GM21786 (cell line): ENCODE measurements around the gene KDM7A.
A peak's percentile ranks its signal among the peaks of the same experiment; 100 is the strongest.

ENCODE experiments used
- ATAC-seq: cut with Tn5 transposase; IDR thresholded peaks from one replicate; pipeline ENCODE4 v1.9.1; 2021; ENCODE audit not compliant: unreplicated experiment

Gene KDM7A

DNA sequence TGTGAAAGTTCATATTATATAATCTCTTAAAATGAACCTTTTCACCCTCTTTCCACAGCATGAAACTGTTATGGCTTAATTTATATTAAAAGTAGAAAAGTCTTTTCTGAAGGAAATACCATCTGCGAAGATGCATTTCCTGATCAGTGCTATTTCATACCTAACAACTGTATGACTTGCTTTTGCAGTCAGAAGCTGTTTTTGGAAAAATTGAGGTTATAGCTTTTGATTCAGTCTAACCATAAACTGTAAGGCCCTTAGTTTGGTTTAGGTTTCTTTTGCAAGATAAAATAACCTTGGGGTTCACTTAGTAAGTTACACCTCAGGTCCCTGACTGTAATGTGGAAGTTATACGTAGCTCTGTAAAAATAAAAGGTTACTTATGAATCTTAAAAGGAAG is 91.3 kb downstream of the KDM7A start:
- no peak for ATAC-seq

DNA sequence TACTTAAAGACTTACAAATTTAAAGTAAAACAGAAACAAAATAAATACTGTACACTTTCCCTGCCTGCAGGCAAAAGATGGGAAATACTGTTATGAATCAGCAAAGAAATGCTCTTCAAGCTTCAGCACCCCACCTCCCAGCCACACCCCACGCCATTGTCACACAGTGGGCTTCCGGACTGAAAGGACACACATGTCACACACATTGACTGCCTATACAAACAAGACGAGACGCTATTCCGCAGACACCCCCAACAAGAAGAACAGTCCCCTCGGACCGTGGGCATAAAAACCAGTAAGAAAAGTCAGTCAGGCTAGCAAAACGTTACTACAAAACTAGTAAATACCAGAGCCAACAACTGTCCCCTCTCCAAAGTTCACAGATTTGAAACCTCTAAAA is 91.8 kb downstream of the KDM7A start:
- peak; percentile 91 for ATAC-seq

DNA sequence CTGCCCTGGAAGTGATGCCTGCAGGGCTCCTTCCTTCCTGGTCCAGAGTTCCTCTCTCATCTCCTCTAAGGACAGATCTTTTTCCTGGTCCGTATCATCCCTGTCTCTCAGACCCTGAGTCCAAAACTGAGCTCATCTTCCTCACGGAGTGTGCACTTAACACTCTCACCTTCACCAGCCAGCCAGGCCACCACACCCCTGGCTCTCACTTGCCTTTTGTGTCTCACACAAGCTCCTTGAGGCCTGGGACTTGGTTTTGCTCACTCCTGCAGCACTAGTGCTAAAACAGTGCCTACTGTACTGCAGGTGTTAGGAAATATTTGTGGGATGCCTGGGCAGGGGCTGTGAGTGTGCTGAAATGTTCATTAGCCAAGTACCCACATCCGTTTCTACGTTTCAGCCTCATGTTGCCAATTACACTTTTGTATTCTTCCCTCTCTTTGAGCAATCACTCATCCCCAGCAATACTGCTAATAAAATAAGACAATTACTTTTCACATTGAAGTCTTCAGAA is 92.6 kb downstream of the KDM7A start:
- no peak for ATAC-seq

DNA sequence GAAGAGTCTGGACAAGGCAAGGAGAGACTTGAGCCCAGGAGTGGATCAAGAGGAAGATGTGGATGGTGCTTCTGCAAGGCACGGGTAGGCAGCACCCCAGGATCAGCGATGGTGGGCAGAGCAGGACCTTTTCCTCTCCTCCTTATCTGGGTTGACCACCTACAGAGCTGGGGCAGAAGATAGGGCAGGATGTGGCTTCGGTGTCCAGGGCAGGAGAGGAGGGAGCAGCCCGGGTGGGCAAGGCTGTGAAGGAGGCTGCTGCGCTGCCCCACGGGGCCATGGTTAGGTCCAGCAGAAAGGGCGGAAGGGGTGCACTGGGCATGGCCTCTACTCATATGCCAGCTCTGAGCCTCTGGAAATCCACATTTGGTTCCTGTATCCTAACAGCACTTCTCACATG is 94.0 kb downstream of the KDM7A start:
- no peak for ATAC-seq

DNA sequence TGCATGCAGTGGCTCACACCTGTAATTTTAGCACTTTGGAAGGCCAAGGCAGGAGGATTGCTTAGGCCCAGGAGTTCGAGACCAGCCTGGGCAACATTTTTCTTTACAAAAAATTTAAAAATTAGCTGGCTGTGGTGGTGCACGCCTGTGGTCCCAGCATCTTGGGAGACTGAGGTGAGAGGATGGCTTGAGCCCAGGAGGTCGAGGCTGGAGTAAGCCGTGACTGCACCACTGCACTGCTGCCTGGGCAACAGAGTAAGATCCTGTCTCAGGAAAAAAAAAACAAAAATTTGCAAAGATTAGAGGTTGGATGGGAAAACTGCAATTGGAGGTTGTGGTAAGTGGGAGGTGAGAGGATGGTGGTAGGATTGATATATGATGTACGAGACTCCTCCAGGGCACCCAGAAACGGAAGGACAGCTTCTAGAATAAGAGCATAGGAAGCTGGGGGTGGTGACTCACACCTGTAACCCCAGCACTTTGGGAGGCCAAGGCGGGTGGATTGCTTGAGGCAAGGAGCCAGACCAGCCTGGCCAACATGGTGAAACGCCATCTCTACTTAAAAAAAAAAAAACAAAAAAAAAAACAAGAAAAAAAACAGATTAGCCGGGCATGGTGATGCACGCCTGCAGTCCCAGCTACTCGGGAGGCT is 94.9 kb downstream of the KDM7A start:
- no peak for ATAC-seq

DNA sequence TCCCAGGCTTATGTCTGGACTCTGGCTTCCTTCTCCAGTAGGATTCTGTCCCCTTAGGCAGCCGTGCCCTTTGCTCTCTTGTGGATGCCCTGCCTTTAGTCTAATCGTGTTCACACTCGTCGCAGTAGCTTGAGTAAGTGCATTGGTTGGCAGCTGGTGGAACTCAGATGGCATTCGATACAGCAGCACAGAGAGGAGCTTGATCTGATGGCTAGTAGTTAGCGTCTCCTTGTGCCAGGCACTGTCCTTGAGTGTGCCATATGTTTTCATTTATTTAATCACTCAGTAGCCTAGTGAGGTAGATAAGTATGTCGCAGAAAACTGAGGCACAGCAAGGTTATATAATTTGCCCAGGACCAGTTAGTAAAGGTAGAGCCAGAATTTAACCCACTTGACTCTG is 95.9 kb downstream of the KDM7A start:
- ATAC-seq = no peak

DNA sequence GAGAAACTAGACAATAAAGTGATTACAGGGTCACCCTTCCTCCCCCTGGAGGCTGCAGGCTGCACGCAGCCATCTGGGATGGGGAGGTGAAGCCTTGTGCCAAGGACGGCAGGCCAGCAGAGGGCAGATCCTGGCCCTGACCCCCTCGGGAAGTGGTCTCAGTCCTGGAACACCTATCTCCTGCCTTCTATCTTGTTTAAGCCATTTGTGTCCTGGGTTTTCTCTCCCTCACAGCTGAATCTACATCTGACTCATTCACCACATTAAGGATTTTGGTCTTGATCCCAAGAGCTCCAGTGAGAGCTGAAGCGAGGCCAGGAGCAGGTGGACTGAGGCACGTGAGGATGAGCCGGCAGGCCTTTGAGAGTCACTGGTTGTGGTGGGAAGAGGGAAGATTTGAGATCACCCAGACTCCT is 97.7 kb downstream of the KDM7A start:
- no peak for ATAC-seq

DNA sequence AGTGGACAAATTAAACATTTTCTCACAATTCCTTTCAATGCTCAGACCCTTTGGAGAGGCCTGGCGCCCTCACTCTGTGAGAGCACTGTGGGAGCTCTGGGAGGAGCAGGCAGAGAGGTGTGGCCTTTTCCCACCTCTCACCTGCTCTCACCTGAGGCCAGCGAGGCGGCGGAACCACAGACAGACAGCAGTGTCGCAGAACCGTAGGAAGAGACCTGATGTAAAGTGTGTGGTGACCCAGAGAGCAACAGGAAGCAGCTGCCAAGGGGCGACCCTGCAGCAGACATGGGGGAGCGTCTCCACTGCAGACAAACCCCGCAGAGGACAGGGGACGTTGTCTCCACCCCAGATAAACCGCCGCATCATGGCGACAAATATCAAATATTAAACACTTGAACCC is 98.4 kb downstream of the KDM7A start:
- ATAC-seq = no peak

DNA sequence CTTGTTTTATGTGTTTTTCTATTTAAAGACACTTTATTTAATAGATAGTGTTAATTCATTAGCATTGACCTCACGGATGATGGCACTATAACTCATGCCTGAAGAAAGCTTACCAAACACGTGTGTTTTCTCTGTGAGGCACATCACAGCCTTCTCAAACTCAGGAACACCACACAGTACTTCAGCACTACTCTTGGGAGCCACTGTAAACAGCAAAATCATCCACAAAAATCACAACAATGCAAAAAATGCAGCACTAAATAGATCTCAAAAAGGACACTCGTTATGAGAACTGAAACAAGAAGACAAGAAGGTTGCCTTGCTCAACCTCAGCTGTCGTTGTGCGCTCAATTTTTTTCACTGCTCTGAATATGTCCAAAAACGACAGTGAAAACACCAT is 102.0 kb downstream of the KDM7A start:
- no peak for ATAC-seq

DNA sequence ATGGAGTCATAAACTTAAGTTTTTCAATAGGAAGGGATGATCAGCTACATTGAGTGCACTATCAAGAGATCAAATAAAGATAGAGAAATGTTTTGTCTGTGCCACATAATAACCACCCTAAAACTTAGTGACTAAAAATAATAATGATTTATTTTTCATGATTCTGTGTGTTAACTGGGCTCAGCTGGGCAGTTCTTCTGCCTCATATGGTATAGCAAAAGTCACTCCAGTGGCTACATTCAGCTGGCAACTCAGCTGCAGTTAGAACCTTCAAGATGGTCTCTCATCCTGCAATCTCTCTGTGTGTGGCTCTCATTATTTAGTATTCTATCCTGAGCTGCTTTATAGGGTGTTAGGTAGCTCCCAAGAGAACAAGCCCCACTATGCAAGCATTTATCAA is 106.2 kb downstream of the KDM7A start:
- no peak for ATAC-seq

DNA sequence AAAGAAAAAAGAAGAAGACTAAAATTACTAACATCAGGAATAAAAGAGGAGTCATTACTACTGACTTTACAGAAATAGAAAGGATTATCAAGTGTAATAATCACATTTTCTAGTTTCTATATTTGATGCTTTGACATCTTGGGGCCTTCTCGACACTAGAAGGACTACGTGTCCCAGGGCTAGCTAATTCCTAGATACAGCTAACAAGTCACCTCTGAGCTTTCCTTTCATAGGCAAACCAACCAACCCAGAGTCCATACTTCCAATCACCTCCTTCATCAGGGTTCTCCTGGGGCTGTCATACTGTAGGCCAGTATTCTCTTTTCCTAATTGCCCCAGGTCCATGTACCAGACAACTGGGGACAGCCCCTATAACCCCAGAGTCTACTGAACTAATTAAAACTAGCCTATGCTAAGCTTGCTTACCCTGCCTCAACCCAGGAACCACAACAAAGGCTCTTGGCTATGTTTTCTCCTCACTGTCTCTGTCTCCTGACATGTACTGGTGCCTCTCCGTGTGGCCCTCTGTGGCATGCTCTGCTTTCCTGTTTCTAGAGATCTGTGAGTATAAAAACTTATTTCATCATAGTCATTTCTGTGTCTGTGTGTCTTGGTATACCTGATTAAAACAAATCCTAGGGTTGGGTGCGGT is 107.4 kb downstream of the KDM7A start:
- no peak for ATAC-seq

DNA sequence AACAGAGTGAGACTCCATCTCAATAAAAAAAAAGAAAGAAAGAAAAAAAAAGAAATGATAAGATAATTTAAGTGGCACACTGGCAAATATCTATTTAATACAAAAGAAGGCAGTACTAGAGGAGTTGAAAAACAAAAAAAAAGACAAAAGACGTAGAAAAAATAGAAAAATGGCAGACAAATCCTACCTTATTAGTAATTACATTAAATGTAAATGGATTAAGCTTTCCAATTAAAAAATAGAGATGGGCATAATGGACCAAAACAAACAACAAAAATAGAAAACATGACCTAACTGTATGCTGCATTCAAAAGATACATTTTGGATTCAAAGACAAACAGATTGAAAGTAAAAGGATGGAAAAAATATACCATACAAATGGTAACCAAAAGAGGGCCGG is 108.8 kb downstream of the KDM7A start:
- ATAC-seq = no peak

DNA sequence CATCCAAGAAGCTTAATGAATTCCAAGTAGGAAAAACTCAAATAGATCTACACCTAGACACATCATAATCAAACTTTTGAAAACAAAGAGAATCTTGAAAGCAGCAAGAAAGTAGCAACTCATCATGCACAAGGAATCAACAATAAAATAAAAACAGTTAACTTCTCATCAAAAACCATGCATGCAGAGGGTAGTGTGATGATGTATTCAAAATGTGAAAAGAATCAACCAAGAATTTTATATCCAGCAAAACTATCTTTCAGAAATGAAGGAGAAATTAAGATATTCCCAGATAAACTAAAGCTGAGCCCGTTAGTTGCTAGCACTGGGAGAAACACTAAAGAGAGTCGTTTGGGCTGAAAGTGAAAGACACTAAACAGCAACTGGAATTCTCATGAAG is 109.7 kb downstream of the KDM7A start:
- ATAC-seq = no peak

DNA sequence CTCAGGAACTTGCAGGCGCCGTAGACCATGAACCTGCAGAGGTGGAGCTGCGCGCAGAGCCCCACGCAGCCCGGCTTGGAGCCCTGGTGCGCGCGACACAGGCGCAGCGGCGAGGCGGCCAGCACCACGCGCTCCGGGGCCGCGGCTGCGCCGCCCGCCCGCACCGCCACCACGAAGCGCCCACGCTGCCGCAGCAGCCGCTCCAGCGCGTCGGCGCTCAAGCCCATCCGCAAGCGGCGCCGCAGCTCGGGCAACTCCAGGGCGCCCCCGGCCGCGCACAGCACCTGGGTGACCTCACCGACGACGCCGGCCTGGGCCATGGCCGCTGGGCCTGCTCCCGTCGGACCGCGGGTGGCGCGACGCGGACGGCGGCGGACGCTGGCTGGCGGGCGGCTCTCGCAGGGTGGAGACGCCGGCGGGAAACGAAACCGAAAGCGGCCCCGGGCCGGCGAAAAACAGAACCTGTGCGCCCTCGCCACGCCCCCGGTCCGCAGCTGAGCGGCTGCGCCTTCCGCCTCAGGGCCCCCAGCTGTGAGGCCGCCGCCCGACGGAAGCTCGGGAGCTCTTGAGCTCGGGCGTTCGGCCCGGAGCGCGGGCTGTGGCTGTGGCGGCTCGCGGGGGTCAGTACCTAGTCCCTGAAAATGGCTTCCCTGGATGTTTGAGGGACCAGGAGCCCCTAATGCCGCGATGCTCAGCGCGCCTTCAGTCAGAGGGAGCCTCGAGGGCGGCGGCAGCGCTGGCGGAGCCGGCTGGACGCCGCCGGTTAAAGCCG is 114.1 kb downstream of the KDM7A start, which contains the start of gene PARP12:
PARP12 (minus strand) TSS at position 424 of the 772 bp plus-strand sequence; CDS start at position 320, 104 bp downstream.
- ATAC-seq = peak; percentile 83

DNA sequence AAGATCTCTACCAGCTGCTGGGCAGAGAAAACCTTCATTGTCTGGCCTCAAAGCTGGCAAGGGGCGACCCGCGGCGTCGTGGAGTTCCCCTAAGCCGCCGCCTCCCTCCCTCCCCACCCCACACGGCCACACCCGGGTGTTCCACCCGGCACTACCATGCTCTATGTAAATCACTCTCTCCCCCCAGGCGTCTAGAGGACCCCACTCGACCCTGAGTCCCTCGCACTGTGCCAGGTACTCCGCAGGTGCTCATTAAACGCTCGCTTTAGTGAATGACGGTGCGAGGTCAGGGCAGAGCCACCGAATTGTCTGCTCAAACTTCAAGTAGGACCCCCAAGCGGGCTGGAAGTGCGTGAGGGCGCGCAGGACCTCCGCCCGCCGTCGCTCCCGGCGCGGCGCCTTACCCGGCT is 114.7 kb downstream of the KDM7A start:
- peak; percentile 26 for ATAC-seq

DNA sequence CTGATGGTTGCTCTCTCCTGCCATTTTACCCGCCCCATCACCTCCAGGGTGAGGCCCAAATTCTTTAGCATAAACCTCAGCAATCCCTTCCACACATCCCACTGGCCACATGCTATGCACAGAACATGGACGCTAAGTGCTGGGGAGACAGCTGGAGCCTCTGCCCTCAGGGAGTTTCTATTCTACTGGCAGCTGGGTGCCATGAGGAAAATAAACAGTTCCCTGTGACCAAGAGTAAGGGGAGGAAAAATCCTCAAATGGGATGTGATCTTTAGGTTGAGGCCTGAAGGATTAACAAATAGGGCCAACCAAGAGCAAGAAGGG is 115.2 kb downstream of the KDM7A start:
- ATAC-seq = no peak

DNA sequence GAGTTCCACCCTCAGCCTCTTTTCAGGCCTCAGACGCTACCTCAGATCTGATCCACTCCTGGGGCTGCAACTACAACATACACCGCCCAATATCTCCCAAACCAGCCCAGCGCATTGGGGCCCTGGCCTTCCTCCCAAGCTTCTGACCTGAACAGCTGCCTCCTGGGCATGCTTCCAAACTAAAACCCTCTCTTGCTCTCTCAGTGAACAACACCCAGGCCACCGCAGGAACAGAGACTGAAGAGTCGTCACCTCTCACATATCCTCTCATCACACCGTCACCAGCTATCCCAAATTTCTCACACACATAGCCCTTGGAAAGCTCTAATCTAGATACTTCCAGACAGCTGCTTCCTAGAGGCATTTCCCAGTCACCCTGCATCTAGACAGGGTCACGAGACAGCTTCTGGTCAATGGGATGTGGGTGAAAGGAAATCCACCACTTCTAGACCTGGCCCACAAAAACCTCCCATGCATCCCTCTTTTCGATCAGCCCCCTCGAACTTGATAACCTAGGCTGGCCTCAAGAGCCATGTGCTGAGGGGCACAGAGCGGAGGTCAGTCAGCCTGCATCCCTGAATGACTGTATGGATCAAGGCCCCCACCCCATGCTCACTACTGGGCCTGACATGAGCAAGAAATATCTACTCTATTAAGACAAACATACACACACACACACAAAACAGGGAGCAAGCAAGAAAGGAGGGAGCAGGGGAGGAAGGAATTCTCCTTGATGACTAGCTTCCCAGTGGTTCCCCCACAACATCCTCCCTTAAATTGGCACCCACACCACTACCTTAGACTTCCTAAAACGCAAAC is 115.8 kb downstream of the KDM7A start:
- no peak for ATAC-seq

DNA sequence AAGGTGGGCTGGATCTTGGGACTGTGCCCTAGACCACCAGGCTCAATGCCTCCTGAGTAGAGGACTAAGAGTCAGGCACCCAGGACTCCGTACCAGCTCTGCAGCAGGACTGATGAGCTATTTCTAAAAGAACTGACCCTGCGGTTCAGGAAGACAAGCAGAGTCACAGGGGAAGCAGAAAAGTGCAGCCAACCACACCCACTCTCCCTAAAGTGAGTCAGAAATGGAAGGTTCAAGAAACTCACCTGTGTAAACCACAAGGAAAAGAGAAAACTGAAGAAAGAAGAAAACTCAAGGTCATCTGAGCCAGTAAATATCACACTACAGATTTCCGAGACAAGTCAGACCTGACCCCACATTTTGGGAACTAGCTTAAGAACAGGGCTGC is 116.5 kb downstream of the KDM7A start:
- ATAC-seq = no peak

DNA sequence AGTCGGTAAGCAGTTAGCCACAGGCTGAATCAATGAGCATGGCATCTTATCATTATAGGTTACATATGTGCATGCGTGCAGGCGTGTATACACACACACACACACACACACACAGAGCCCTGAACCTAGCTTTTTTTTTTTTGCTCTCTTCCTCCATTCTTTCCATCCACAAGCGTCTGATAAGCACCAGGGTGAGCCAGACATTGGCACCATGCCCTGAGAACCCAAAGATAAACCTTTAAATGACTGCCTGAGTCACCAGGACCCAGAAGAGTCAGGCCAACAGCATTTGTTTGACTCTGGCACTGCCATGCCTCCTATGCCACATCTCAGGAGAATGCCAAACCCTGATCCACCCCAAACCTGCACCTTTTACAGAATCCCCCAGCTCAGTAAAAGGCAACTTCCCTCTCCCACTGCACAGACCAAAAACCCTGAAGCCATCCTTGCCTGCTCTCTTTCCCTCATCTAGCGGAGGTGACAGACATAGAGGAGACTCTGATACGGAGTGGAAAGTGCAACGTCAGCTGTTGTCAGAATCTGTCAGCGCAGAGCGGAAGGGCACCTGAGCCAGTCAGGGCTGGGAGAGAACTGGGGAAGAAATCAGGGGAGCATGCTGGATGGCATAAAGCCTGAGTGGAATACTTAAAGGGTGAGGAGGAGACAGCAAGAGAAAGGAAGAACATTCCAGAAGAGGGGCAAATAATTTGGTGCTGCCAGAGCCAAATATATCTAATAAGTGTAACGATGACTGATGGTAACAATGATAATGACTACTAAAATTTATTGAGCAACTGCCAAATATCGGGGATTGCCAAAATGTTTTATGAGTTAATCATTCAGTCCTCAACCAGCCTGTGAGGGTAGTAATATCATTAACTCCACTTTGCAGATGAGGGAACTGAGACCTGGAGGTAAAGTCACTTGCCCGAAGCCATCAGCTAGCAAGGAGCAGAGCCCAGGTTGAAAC is 117.2 kb downstream of the KDM7A start:
- ATAC-seq = no peak

DNA sequence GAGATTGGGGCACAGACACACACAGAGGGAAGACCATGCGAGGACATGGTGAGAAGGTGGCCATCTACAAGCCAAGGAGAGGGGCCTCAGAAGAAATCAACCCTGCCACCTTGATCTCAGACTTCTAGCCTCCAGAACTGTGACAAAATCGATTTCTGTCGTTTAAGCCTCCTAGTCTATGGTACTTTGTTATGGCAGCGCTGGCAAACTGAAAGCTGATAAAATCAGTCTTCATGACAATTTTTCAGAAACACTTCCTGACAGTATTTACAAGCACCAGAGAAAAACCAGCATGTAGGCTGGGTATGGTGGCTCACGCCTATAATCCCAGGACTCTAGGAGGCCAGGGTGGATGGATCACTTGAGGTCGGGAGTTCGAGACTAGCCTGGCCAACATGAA is 118.3 kb downstream of the KDM7A start:
- no peak for ATAC-seq
